GM19043 (cell line): ENCODE measurements around the gene GPC6.

Experiments used
- ATAC-seq: cut with Tn5 transposase; IDR thresholded peaks from one replicate; pipeline ENCODE4 v1.9.1; 2021; ENCODE audit warnings: low read depth; ENCODE audit not compliant: unreplicated experiment

Gene GPC6

GRCh38 chr13:94122300-94122915 lies 895.8 kb downstream of the GPC6 start:
- ATAC-seq = no peak

GRCh38 chr13:94123557-94123956 lies 897.0 kb downstream of the GPC6 start:
- no peak for ATAC-seq

- ATAC-seq = no peak
Observed at GRCh38 chr13:94128430-94128829, 901.8 kb downstream of the GPC6 start.

- ATAC-seq = no peak
Observed at GRCh38 chr13:94129490-94129894, 902.9 kb downstream of the GPC6 start.

GRCh38 chr13:94138831-94139230 lies 912.2 kb downstream of the GPC6 start:
- ATAC-seq = no peak

GRCh38 chr13:94139393-94139995 lies 912.9 kb downstream of the GPC6 start:
- no peak for ATAC-seq

- ATAC-seq = no peak
Observed at GRCh38 chr13:94140027-94140426, 913.4 kb downstream of the GPC6 start.

GRCh38 chr13:94140511-94140910 lies 913.9 kb downstream of the GPC6 start:
- ATAC-seq = no peak

- ATAC-seq = no peak
Observed at GRCh38 chr13:94143624-94144350, 917.2 kb downstream of the GPC6 start.

GRCh38 chr13:94145966-94146365 lies 919.4 kb downstream of the GPC6 start:
- no peak for ATAC-seq

GRCh38 chr13:94153586-94153985 lies 927.0 kb downstream of the GPC6 start:
- ATAC-seq = no peak

- no peak for ATAC-seq
Observed at GRCh38 chr13:94154367-94154766, 927.8 kb downstream of the GPC6 start.

GRCh38 chr13:94157705-94158218 lies 931.2 kb downstream of the GPC6 start:
- no peak for ATAC-seq

GRCh38 chr13:94160875-94161274 lies 934.3 kb downstream of the GPC6 start:
- ATAC-seq = no peak

- ATAC-seq = no peak
Observed at GRCh38 chr13:94162289-94162688, 935.7 kb downstream of the GPC6 start.

GRCh38 chr13:94163535-94163934 lies 936.9 kb downstream of the GPC6 start:
- no peak for ATAC-seq

- ATAC-seq = no peak
Observed at GRCh38 chr13:94168783-94169453, 942.3 kb downstream of the GPC6 start.

GRCh38 chr13:94169454-94170144 lies 943.0 kb downstream of the GPC6 start:
- no peak for ATAC-seq

GRCh38 chr13:94170145-94170571 lies 943.6 kb downstream of the GPC6 start:
- no peak for ATAC-seq

GRCh38 chr13:94172416-94172815 lies 945.8 kb downstream of the GPC6 start:
- no peak for ATAC-seq
